Inflammatory macrophage treated with lipopolysaccharide for 4 hours (primary cell): ENCODE results near the gene IQGAP1.

ENCODE experiments used
- DNase-seq: peaks from one replicate; pipeline ENCODE4 v3.0.0-alpha.2; 2020

The IQGAP1 gene

DNA sequence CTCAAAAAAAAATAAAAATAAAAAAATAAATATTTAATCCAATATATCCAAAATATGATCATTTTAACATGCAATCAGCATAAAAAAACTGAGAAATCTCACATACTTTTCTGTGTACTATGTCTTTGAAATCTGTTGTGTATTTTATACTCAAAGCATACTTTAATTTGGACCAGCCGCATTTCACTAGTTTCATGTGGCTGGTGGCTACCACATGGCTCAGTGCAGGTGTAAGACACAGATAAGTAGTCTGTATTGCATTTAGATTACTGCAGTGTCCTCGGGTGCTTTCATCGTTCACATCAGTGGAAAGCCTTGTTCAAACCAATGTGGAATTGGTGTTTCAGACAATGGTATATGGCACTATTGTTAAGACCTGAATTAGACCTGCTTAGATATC is 152.7 kb downstream of the IQGAP1 start:
- DNase-seq: no peak

DNA sequence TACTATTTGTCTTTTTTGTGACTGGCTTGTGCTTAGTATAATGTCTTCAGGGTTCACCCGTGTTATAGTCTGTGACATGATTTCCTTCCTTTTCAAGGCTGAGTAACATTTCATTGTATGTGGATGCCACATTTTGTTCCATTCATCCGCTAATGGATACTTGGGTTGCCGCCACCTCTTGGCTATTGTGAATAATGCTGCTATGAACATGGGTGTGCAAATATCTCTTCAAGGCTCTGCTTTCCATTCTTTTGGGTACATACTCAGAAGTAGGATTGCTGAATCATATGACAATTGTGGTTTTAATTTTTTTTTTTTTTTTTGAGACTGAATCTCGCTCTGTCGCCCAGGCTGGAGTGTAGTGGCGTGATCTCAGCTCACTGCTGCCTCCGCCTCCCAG is 157.1 kb downstream of the IQGAP1 start:
- DNase-seq: no peak

DNA sequence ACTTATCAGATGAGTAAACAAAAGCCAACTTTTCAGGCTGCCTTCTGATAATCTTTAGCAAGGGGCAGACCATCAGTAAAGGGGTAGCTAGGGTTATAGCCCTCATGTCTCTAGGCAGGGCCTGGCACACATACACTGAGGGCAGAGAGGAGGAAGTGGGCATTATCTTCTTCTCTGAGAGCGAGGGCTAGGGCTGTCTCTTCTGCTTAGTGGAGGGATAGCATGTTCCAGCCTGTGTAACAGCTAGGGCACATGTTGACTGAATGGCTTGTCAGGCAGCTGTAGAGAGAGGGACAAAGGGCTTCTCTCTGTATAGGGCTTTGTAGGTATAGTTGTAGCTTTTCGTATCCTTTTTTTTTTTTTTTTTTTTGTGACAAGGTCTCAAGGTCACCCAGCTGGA is 159.5 kb downstream of the IQGAP1 start:
- no peak for DNase-seq

DNA sequence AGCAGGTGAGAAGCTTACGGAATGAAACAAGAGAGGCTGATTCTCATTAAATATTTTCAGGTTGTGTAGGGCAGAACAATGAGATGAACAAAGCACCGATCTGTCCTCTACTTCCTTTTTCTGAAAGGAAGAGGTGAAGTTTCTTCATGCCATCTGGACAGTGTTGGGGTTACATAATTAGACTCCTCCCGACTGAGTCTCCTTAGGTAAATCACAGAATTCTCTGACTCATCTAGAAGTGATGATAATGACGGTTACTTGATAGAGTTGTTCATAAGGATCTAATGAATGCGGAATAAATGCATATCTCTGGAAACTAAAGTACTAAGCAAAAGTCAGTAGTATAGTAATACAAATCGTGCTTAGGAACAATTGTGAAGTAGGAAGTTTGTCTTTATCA is 162.9 kb downstream of the IQGAP1 start:
- DNase-seq: peak; percentile 72
